K562 (cell line): Measurements from ENCODE around the gene EIF4E1B. TPM values are rescaled to one million over a fixed set of nuclear protein-coding genes. Genes with fewer than 3 reads are reported as not detected.
A peak's percentile ranks its signal among the peaks of the same experiment; 100 is the strongest.

ENCODE experiments used
- ADNP ChIP-seq: fragments of 200-800 bp; sonication (Bioruptor generic); IDR thresholded peaks from 2 replicates; pipeline ENCODE4 v1.6.1; 2016; ENCODE audit warnings: missing genetic modification characterization, missing compliant biosample characterization
- ATF2 ChIP-seq: sonication (generic); formaldehyde crosslinking; IDR thresholded peaks from 2 replicates; pipeline ENCODE4 v1.8.1; 2022; ENCODE audit warnings: missing genetic modification reagents
- BCOR ChIP-seq: fragments of 450-650 bp; IDR thresholded peaks from 2 replicates; pipeline ENCODE4 v1.6.1; 2016
- CBX1 ChIP-seq: sonication (generic); IDR thresholded peaks from 2 replicates; pipeline ENCODE4 v1.6.1; 2016; ENCODE audit warnings: antibody characterized with exemption, low read depth, mild to moderate bottlenecking
- CEBPB ChIP-seq: fragments of 450-650 bp; IDR thresholded peaks from 2 replicates; pipeline ENCODE4 v1.6.1; 2016; ENCODE audit warnings: missing genetic modification characterization, missing compliant biosample characterization
- DPF2 ChIP-seq: fragments of 450-650 bp; IDR thresholded peaks from 2 replicates; pipeline ENCODE4 v1.6.1; 2016
- ETV1 ChIP-seq: fragments of 450-650 bp; conservative IDR thresholded peaks from 2 replicates; pipeline ENCODE4 v1.6.1; 2016; ENCODE audit warnings: missing genetic modification characterization, control low read depth, low read depth, missing compliant biosample characterization
- FOXA1 ChIP-seq: fragments of 450-650 bp; IDR thresholded peaks from 2 replicates; pipeline ENCODE4 v1.6.1; 2016; ENCODE audit warnings: mild to moderate bottlenecking, borderline replicate concordance
- HDAC6 ChIP-seq: IDR thresholded peaks from 2 replicates; pipeline ENCODE4 v1.6.1; 2012; ENCODE audit warnings: low read depth, mild to moderate bottlenecking, control low read depth, inconsistent platforms, low read length, moderate library complexity
- HOMEZ ChIP-seq: fragments of 250-450 bp; sonication (Bioruptor Pico); IDR thresholded peaks from 2 replicates; pipeline ENCODE4 v1.4.0; 2020; ENCODE audit warnings: mild to moderate bottlenecking, moderate library complexity
- IRF9 ChIP-seq: fragments of 450-650 bp; IDR thresholded peaks from 2 replicates; pipeline ENCODE4 v1.6.1; 2016; ENCODE audit warnings: missing biosample characterization, missing genetic modification characterization
- PKNOX1 ChIP-seq: fragments of 450-650 bp; IDR thresholded peaks from 2 replicates; pipeline ENCODE4 v1.6.1; 2016
- RAD51 ChIP-seq: fragments of 450-650 bp; IDR thresholded peaks from 2 replicates; pipeline ENCODE4 v1.7.1; 2016; ENCODE audit warnings: low read depth, mild to moderate bottlenecking, borderline replicate concordance
- SIN3B ChIP-seq: fragments of 450-650 bp; IDR thresholded peaks from 2 replicates; pipeline ENCODE4 v1.6.1; 2017; ENCODE audit warnings: low read depth, mild to moderate bottlenecking, moderate library complexity
- TSC22D4 ChIP-seq: fragments of 450-650 bp; IDR thresholded peaks from 2 replicates; pipeline ENCODE4 v1.6.1; 2016; ENCODE audit warnings: missing genetic modification characterization, missing biosample characterization, control low read depth
- YBX1 ChIP-seq: fragments of 450-650 bp; IDR thresholded peaks from 2 replicates; pipeline ENCODE4 v1.7.1; 2016; ENCODE audit warnings: mild to moderate bottlenecking
- ZFP1 ChIP-seq: fragments of 450-650 bp; formaldehyde crosslinking; IDR thresholded peaks from 2 replicates; pipeline ENCODE4 v1.4.0; 2020; ENCODE audit warnings: mild to moderate bottlenecking, mixed read lengths
- ZNF184 ChIP-seq: sonication (generic); formaldehyde crosslinking; IDR thresholded peaks from 2 replicates; pipeline ENCODE4 v1.5.0; 2020; ENCODE audit warnings: missing genetic modification reagents
- ZNF274 ChIP-seq: IDR thresholded peaks from 2 replicates; pipeline ENCODE4 v1.6.1; 2011; ENCODE audit warnings: low read depth, mild to moderate bottlenecking, low read length, moderate library complexity, borderline replicate concordance
- ZNF347 ChIP-seq: fragments of 450-650 bp; formaldehyde crosslinking; IDR thresholded peaks from 2 replicates; pipeline ENCODE4 v1.4.0; 2020; ENCODE audit warnings: low read depth, mild to moderate bottlenecking, moderate library complexity
- ZNF408 ChIP-seq: fragments of 250-450 bp; sonication (Bioruptor Pico); IDR thresholded peaks from 2 replicates; pipeline ENCODE4 v1.4.0; 2020; ENCODE audit warnings: low read depth, mild to moderate bottlenecking, moderate library complexity
- polyA plus RNA-seq, 8 experiments: library from polyadenylated mRNA; depleted of rRNA in 4 of 8; stranded (reverse) in 5 of 8; unstranded in 3 of 8; fragments of >200 nt; fragmentation: Nextera tagmentation in 2 of 8; fragmentation: Illumina TruSeq in 1 of 8; extraction: Ambion mirVana in 2 of 8; extraction: Trizol in 1 of 8; gene quantifications; 2 replicates each; pipeline versions ENCODE4 v1.2.1 to v1.2.3, GENCODE V29; 2011 to 2014; ENCODE audit warnings: inconsistent platforms in 1 of 8, missing spikeins in 1 of 8
- total RNA-seq, 7 experiments: library from RNA; depleted of rRNA in 6 of 7; stranded (reverse); fragments of >200 nt in 6 of 7; fragmentation: Illumina TruSeq in 2 of 7; extraction: Trizol in 2 of 7; gene quantifications; 2 replicates each; pipeline versions ENCODE4 v1.2.1 to v1.2.3, GENCODE V29; 2011 to 2021; ENCODE audit warnings: low replicate concordance in 1 of 7
- TF ChIP-seq, protein P1 (sequence below), 3 experiments: fragments of 200-800 bp in 1 of 3; sonication (Bioruptor generic) in 1 of 3; sonication (generic) in 1 of 3; formaldehyde crosslinking in 1 of 3; IDR thresholded peaks; 2 replicates each; pipeline versions ENCODE4 v1.6.1 to v1.8.0; 2016 to 2022; ENCODE audit warnings: mild to moderate bottlenecking in 2 of 3, missing compliant biosample characterization in 2 of 3, missing genetic modification characterization in 2 of 3, missing genetic modification reagents in 1 of 3
- TF ChIP-seq, protein P2 (sequence below): fragments of 450-650 bp; formaldehyde crosslinking; IDR thresholded peaks from 2 replicates; pipeline ENCODE4 v1.4.0; 2022; ENCODE audit warnings: missing genetic modification characterization

Gene EIF4E1B
- total and polyA plus RNA-seq, 9 of the 15 experiments (the other 6 are each of a cell fraction or from before 2014, with no cell fraction given): not detected

DNA sequence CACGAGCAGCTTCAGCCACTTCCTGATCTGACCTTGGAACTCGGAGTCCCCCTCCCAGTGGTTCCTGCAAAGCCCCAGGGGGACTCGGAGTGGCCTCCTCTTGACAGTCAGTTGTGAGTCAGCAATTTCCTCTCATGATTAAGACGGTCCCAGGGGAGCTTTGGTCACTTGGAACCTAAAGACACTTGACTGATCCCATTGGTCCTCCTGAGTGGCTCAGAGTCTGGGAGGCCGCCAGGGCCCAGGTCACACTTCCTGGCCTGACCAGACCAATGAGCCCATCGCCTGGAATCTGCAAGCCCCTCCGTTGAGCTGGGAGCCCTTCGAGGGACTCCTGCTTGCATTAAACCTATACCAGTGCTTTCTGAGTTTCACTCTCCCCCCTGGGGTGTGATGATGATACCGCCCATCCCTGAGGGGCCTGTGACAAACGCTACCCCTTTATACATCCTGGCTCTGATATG, 45.9 kb downstream of the EIF4E1B start (continued):
- TF ChIP-seq PKNOX1 (peak; percentile 18; the same call in 1 of the 2 replicates), ATF2 (CRISPR knock-in tag) (no peak), DPF2 (0 out of 2 replicates have a peak, but pooled peaks have one; percentile 6), ETV1 (tag) (no peak), CEBPB (no peak), ZFP1 (no peak), ZNF408 (CRISPR knock-in tag) (no peak), SIN3B (no peak), YBX1 (no peak), ZNF347 (CRISPR knock-in tag) (no peak), ZNF184 (no peak), FOXA1 (no peak), HDAC6 (no peak), IRF9 (no peak), BCOR (no peak), ADNP (tag) (no peak), HOMEZ (CRISPR knock-in tag) (no peak), TSC22D4 (tag) (no peak), RAD51 (no peak), CBX1 (no peak), ZNF274 (no peak)
- TF ChIP-seq, protein P1, sequence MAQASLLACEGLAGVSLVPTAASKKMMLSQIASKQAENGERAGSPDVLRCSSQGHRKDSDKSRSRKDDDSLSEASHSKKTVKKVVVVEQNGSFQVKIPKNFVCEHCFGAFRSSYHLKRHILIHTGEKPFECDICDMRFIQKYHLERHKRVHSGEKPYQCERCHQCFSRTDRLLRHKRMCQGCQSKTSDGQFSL (CRISPR knock-in tag; IDR thresholded peaks at IDR 0.05): no peak
- TF ChIP-seq, protein P1 (tag; IDR thresholded peaks at IDR 0.05): no peak
- TF ChIP-seq, protein P2, sequence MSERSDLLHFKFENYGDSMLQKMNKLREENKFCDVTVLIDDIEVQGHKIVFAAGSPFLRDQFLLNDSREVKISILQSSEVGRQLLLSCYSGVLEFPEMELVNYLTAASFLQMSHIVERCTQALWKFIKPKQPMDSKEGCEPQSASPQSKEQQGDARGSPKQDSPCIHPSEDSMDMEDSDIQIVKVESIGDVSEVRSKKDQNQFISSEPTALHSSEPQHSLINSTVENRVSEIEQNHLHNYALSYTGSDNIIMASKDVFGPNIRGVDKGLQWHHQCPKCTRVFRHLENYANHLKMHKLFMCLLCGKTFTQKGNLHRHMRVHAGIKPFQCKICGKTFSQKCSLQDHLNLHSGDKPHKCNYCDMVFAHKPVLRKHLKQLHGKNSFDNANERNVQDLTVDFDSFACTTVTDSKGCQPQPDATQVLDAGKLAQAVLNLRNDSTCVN (CRISPR knock-in tag): no peak
